A549 (cell line): ENCODE results near the gene GPS1. TPM values are rescaled to one million over a fixed set of nuclear protein-coding genes. Genes with fewer than 3 reads are reported as not detected.

Experiments
- ATAC-seq, 2 experiments: fragments of 200-7000 bp in 1 of 2; fragments of >200 bp in 1 of 2; cut with Nextera tagmentation in 1 of 2; cut with Tn5 transposase in 1 of 2; 3 replicates each; pipeline versions ENCODE4 v1.8.0 to v1.9.1; 2018 to 2020; ENCODE audit warnings: mild to moderate bottlenecking in 1 of 2, moderate library complexity in 1 of 2
- CTCF ChIA-PET: fragments of 300-600 bp; sonication (Branson Sonifier 250); formaldehyde crosslinking; extraction: SDS; loops from one replicate; lab custom pipeline; 2021; ENCODE audit warnings: antibody characterized with exemption, inconsistent platforms; lab: Yijun Ruan, JAX
- POLR2A ChIA-PET: fragments of 350-600 bp; formaldehyde crosslinking; extraction: SDS; loops from one replicate; lab custom pipeline; 2021; ENCODE audit warnings: antibody characterized with exemption, inconsistent platforms; lab: Yijun Ruan, JAX
- DNase-seq, 2 experiments: peaks; one replicate each; pipeline versions ENCODE4 v3.0.0 to v3.0.0-alpha.2; 2011 to 2016; ENCODE audit warnings: low read depth in 1 of 2, low spot score in 1 of 2
- FAIRE-seq: peaks from 2 replicates; lab custom pipeline; 2011; peaks lifted over from hg19 to GRCh38; lab: Jason Lieb, UNC
- H3K27ac ChIP-seq, 2 experiments: fragments of >200 bp; sonication (Bioruptor Twin); formaldehyde crosslinking; 3 replicates each; pipeline ENCODE4 v1.5.1; 2016 to 2017
- H3K4me1 ChIP-seq: fragments of >200 bp; sonication (Bioruptor Twin); formaldehyde crosslinking; 3 replicates; pipeline ENCODE4 v1.6.1; 2016
- H3K4me2 ChIP-seq: fragments of >200 bp; sonication (Bioruptor Twin); formaldehyde crosslinking; 3 replicates; pipeline ENCODE4 v1.6.1; 2016
- H3K4me3 ChIP-seq: fragments of >200 bp; sonication (Bioruptor Twin); formaldehyde crosslinking; 3 replicates; pipeline ENCODE4 v1.5.1; 2016
- H3K9me3 ChIP-seq: fragments of >200 bp; sonication (Bioruptor Twin); formaldehyde crosslinking; 3 replicates; pipeline ENCODE4 v1.6.1; 2016
- BHLHE40 ChIP-seq: IDR thresholded peaks from 2 replicates; pipeline ENCODE4 v1.6.1; 2012; ENCODE audit warnings: low read depth, low read length, inconsistent platforms
- CBX2 ChIP-seq: fragments of 200-600 bp; sonication (generic); IDR thresholded peaks from 2 replicates; pipeline ENCODE4 v1.6.1; 2016; ENCODE audit warnings: low read depth, mild to moderate bottlenecking, borderline replicate concordance
- CEBPB ChIP-seq, 2 experiments: fragments of >200 bp in 1 of 2; sonication (Bioruptor Twin) in 1 of 2; formaldehyde crosslinking in 1 of 2; IDR thresholded peaks; 2 replicates each; pipeline ENCODE4 v1.6.1; 2012 to 2016
- CHD4 ChIP-seq: fragments of 200-600 bp; sonication (generic); IDR thresholded peaks from 2 replicates; pipeline ENCODE4 v1.6.1; 2016; ENCODE audit warnings: antibody characterized with exemption, mild to moderate bottlenecking, borderline replicate concordance
- FOSB ChIP-seq: fragments of 250-450 bp; sonication (Bioruptor Pico); IDR thresholded peaks from 2 replicates; pipeline ENCODE4 v1.5.0; 2020; ENCODE audit warnings: mild to moderate bottlenecking, moderate library complexity
- FOSL2 ChIP-seq, 2 experiments: fragments of 450-650 bp in 1 of 2; fragments of >200 bp in 1 of 2; sonication (Bioruptor Twin) in 1 of 2; formaldehyde crosslinking; IDR thresholded peaks; 2 replicates each; pipeline versions ENCODE4 v1.5.0 to v1.6.1; 2016 to 2020; ENCODE audit warnings: mild to moderate bottlenecking in 1 of 2, moderate library complexity in 1 of 2
- GATA3 ChIP-seq: IDR thresholded peaks from 2 replicates; pipeline ENCODE4 v1.6.1; 2012; ENCODE audit warnings: borderline replicate concordance
- HOXA7 ChIP-seq: fragments of 250-450 bp; sonication (Bioruptor Pico); IDR thresholded peaks from 2 replicates; pipeline ENCODE4 v1.5.0; 2020; ENCODE audit warnings: mild to moderate bottlenecking, moderate library complexity
- HOXB13 ChIP-seq: fragments of 250-450 bp; sonication (Bioruptor Pico); IDR thresholded peaks from 2 replicates; pipeline ENCODE4 v1.5.0; 2020; ENCODE audit warnings: low read depth, mild to moderate bottlenecking, moderate library complexity
- HOXB5 ChIP-seq: fragments of 250-450 bp; sonication (Bioruptor Pico); IDR thresholded peaks from 2 replicates; pipeline ENCODE4 v1.5.0; 2020; ENCODE audit warnings: mild to moderate bottlenecking, moderate library complexity
- JUN ChIP-seq, 2 experiments: fragments of >200 bp; sonication (Bioruptor Twin); formaldehyde crosslinking; IDR thresholded peaks; 2 replicates in 1 of 2; 3 replicates in 1 of 2; pipeline ENCODE4 v1.6.1; 2016 to 2017
- JUNB ChIP-seq: fragments of >200 bp; sonication (Bioruptor Twin); formaldehyde crosslinking; IDR thresholded peaks from 2 replicates; pipeline ENCODE4 v1.6.1; 2016
- POLR2AphosphoS2 ChIP-seq: conservative IDR thresholded peaks from 2 replicates; pipeline ENCODE4 v1.6.1; 2012; ENCODE audit warnings: low read length, improper control_type of control experiment, inconsistent platforms
- RARB ChIP-seq: fragments of 250-450 bp; sonication (Bioruptor Pico); IDR thresholded peaks from 2 replicates; pipeline ENCODE4 v1.8.0; 2021; ENCODE audit warnings: mild to moderate bottlenecking, moderate library complexity
- RCOR1 ChIP-seq: fragments of 150-350 bp; IDR thresholded peaks from 2 replicates; pipeline ENCODE4 v1.6.1; 2014; ENCODE audit warnings: antibody characterized with exemption, low read length, low read depth
- RNF2 ChIP-seq: fragments of 200-600 bp; sonication (generic); IDR thresholded peaks from 2 replicates; pipeline ENCODE4 v1.6.1; 2016; ENCODE audit warnings: low read depth, mild to moderate bottlenecking, antibody characterized with exemption, moderate library complexity, borderline replicate concordance
- TFCP2L1 ChIP-seq: fragments of 250-450 bp; sonication (Bioruptor Pico); IDR thresholded peaks from 2 replicates; pipeline ENCODE4 v1.5.0; 2021; ENCODE audit warnings: mild to moderate bottlenecking
- TP53 ChIP-seq: fragments of 250-450 bp; sonication (Bioruptor Pico); IDR thresholded peaks from 2 replicates; pipeline ENCODE4 v1.5.0; 2021; ENCODE audit warnings: mild to moderate bottlenecking, moderate library complexity
- ZC3H11A ChIP-seq: fragments of 450-650 bp; IDR thresholded peaks from 2 replicates; pipeline ENCODE4 v1.6.1; 2014; ENCODE audit warnings: antibody characterized with exemption, mild to moderate bottlenecking
- ZFP36 ChIP-seq: fragments of 450-650 bp; IDR thresholded peaks from 2 replicates; pipeline ENCODE4 v1.6.1; 2014; ENCODE audit warnings: borderline replicate concordance; ENCODE audit not compliant: partially characterized antibody
- ZNF302 ChIP-seq: fragments of 250-450 bp; sonication (Bioruptor Pico); IDR thresholded peaks from 2 replicates; pipeline ENCODE4 v1.9.0; 2021; ENCODE audit warnings: inconsistent platforms, mild to moderate bottlenecking, moderate library complexity
- ZSCAN20 ChIP-seq: fragments of 250-450 bp; sonication (Bioruptor Pico); IDR thresholded peaks from 2 replicates; pipeline ENCODE4 v1.8.0; 2022; ENCODE audit warnings: mild to moderate bottlenecking, moderate library complexity
- WGBS: methylation state at CpG from one replicate; pipeline ENCODE4 v1.1.6; 2017; ENCODE audit errors: missing lambda C conversion rate; 5-methylcytosine and 5-hydroxymethylcytosine counted together
- polyA plus RNA-seq, 4 experiments: library from polyadenylated mRNA; depleted of rRNA in 3 of 4; stranded (reverse); fragments of >200 nt; fragmentation: RNase III in 1 of 4; extraction: RNeasy Plus Mini Kit Qiagen cat#74134 plus additional on column Dnase treatment in 1 of 4; gene quantifications; 2 replicates in 3 of 4; 3 replicates in 1 of 4; pipeline ENCODE4 v1.2.3, GENCODE V29; 2011 to 2017
- TF ChIP-seq, protein P1 (sequence below): IDR thresholded peaks from 2 replicates; pipeline ENCODE4 v1.6.1; 2012
- TF ChIP-seq, protein P2 (sequence below): fragments of >200 bp; sonication (Bioruptor Twin); formaldehyde crosslinking; IDR thresholded peaks from 3 replicates; pipeline ENCODE4 v1.6.1; 2016
- TF ChIP-seq, protein P3 (sequence below): IDR thresholded peaks from 2 replicates; pipeline ENCODE4 v1.6.1; 2012

The GPS1 gene
- polyA plus RNA-seq, 2 of the 4 experiments (the other 2 are of a cell fraction), result 89.4 to 126 TPM

DNA sequence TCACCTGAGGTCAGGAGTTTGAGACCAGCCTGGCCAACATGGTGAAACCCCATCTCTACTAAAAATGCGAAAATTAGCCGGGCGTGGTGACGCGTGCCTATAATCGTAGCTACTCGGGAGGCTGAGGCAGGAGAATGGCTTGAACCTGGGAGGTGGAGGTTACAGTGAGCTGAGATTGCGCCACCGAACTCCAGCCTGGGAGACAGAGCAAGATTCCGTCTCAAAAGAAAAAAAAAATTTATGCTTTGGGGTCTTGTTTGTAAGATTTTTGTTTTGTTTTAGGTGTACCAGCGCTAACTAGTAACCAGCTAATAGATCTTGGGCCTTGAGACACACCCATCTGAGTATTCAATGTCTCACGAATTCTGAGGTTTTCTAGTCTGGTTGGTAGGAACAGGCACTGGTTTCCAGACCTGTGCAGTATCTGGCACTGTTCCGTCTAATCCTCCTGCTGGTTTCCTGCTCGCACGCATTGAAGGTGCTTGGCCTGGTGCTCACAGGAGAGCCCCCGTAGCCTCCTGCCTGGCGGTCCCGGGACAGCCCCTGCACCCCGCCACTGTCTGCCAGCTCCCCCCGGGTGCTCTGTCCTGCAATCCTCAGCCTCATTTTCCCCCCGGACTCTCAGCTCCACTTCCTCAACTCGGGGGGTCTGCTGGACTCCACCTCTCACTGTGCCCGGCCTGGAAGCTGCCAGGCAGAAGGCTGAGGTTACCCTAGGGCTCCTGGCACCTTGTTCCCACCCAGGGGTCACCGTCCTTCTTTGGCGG is 24.5 kb downstream of the GPS1 start:
- Histone ChIP-seq H3K4me3 (no peak overlapping the region), H3K27ac (no peak overlapping the region), H3K4me1 (no peaks in the 10 kb centered on the region), H3K4me2 (no peak overlapping the region), H3K9me3 (no peaks in the 10 kb centered on the region)
- CTCF ChIA-PET, result interaction anchor here (0.7 to 2.3 kb wide), 8 partner anchors 9 to 117 kb away, joined by 3 to 19 read pairs (median 3); partner anchors contain the start of genes DCXR and RAC3
- DNase-seq (no peak), ATAC-seq (peak; percentile 14; a peak in 3 of 6 replicates), FAIRE-seq (no peak)
- no peak for TF ChIP-seq HOXB13 (CRISPR knock-in tag)
- no peak for TF ChIP-seq RNF2
- no peak for TF ChIP-seq CHD4
- TF ChIP-seq TP53 (CRISPR knock-in tag), result 0 out of 2 replicates have a peak, but pooled peaks have one; percentile 41
- TF ChIP-seq ZC3H11A, result no peak
- TF ChIP-seq ZSCAN20 (CRISPR knock-in tag), result no peak
- no peak for TF ChIP-seq BHLHE40
- TF ChIP-seq, protein P1, sequence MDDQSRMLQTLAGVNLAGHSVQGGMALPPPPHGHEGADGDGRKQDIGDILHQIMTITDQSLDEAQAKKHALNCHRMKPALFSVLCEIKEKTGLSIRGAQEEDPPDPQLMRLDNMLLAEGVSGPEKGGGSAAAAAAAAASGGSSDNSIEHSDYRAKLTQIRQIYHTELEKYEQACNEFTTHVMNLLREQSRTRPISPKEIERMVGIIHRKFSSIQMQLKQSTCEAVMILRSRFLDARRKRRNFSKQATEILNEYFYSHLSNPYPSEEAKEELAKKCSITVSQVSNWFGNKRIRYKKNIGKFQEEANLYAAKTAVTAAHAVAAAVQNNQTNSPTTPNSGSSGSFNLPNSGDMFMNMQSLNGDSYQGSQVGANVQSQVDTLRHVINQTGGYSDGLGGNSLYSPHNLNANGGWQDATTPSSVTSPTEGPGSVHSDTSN, result peak; percentile 50; the same call in 1 of the 2 replicates
- TF ChIP-seq FOSL2 (IDR thresholded peaks at IDR 0.05), result no peak
- TF ChIP-seq FOSL2 (CRISPR knock-in tag; IDR thresholded peaks at IDR 0.05), result no peak
- TF ChIP-seq FOSB, result 0 out of 2 replicates have a peak, but pooled peaks have one; percentile 48
- TF ChIP-seq POLR2AphosphoS2, result 0 out of 2 replicates have a peak, but pooled peaks have one; percentile 2
- no peak for TF ChIP-seq CBX2
- no peak for TF ChIP-seq TFCP2L1 (CRISPR knock-in tag)
- no peak for TF ChIP-seq HOXA7
- TF ChIP-seq JUN (IDR thresholded peaks at IDR 0.05), result peak in 1 of 2 experiments; percentile 3; a peak in 1 of 5 replicates
- TF ChIP-seq ZNF302 (CRISPR knock-in tag), result no peak
- 89% methylated on average over 25 of the region's 25 CpGs for WGBS
- POLR2A ChIA-PET, result interaction anchor here (1.2 kb wide), 1 partner anchor 11 kb away, joined by 3 read pairs; no protein-coding TSS in a partner anchor

DNA sequence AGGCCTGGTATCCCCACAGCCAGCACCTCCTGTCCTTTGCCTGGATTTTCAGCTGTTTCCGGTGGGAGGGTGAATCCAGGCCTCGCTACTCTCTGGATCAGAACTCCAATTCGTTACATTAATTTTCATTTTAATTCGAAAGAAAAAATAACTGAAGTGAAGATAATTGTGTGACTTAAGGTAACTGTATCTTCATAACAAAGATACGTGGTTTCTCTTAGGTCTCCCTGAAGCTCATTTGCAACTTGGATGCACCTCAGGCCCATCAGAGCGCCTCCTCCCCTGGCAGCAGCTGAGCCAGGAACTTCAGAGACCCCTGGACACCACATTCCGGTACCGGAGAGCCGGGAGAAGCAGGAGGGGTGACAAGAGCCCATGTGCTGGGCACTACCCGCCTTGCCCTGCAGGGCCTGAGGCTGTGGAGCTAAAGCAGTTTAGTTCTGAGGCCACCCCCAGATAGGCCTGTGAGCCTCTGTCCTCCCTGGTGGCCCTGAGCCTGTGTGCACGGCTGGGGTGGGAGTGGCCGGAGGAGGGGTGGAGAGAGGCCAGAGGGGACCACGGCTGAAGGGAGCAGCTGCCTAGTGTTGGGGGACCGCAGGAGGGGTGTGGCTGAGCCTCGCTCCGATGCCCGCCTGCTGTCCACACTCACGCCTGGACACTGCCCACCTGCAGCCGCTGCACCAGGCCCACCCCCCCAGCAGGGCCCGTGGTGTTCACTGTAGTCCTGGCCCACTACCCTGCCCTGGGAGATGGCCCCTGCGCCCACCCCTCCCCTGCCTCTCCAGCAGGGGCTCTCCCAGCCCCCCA is 25.3 kb downstream of the GPS1 start:
- Histone ChIP-seq H3K4me3 (no peak overlapping the region), H3K4me2 (no peak overlapping the region), H3K4me1 (no peaks in the 10 kb centered on the region), H3K27ac (no peak overlapping the region)
- peak; percentile 52 to 58 for ATAC-seq
- ChIA-PET POLR2A (interaction anchor here (1.2 kb wide), 1 partner anchor 10 kb away, joined by 3 read pairs; no protein-coding TSS in a partner anchor), CTCF (interaction anchor here (1.0 to 2.3 kb wide), 7 partner anchors 9 to 118 kb away, joined by 3 to 19 read pairs (median 3); partner anchors contain the start of genes DCXR and RAC3)
- no peak for FAIRE-seq
- no peak for DNase-seq
- TF ChIP-seq HOXB5 (CRISPR knock-in tag) (no peak), POLR2AphosphoS2 (peak; percentile 32; the same call in 1 of the 2 replicates)
- TF ChIP-seq, all 56 proteins: peak for 1
- no peaks in the 10 kb centered on the region for H3K9me3 ChIP-seq
- 88% methylated on average over 18 of the region's 21 CpGs for WGBS

DNA sequence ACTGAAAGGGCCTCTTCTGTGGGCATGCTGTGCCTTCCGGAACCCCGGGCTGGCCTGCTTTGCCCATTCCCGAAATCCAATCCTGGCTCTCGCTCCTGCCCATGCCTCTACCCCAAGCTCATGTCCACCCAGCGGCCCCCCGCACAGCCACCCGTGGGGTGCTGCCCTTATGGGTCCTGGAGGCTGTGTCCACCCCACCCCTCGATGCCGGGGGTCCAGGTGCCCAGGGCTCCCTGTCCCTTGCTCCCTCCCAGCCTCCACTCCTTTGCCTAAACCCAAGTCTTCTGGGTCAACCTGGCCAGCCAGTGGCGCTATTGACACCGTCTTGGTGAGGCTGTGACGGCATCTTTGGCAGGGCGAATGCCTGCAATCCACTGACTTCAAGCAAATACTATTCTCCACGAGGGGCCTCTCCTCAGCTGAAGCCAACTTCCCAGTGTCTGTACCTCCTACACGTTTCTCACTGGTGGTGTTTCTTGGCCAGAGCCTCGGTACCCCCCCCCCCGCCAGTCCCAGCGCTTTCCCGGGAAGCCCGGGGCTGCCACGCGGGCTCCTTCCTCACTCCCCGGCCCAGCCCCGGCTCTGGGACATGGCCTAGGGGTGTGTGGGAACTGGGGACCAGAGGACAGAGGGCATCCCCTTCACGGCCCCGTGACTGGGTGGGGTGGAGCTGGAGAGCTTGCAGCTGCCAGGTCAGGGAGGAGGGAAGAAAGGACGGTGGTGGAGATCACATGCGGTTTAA is 26.1 kb downstream of the GPS1 start:
- 79% methylated on average over 27 of the region's 28 CpGs for WGBS
- CTCF ChIA-PET, result interaction anchor here (1.2 to 2.3 kb wide), 7 partner anchors 8 to 118 kb away, joined by 3 to 19 read pairs (median 5); partner anchors contain the start of genes DCXR and RAC3
- no peak for FAIRE-seq
- 0 out of 2 replicates have a peak, but pooled peaks have one; percentile 19 for TF ChIP-seq HOXA7
- TF ChIP-seq RARB (CRISPR knock-in tag), result no peak
- no peak for TF ChIP-seq POLR2AphosphoS2
- no peak for TF ChIP-seq ZFP36
- no peak for TF ChIP-seq RCOR1
- no peak for TF ChIP-seq CEBPB (IDR thresholded peaks at IDR 0.05)
- no peak for TF ChIP-seq GATA3
- no peak for TF ChIP-seq ZSCAN20 (CRISPR knock-in tag)
- TF ChIP-seq ZNF302 (CRISPR knock-in tag), result no peak
- TF ChIP-seq, protein P2, sequence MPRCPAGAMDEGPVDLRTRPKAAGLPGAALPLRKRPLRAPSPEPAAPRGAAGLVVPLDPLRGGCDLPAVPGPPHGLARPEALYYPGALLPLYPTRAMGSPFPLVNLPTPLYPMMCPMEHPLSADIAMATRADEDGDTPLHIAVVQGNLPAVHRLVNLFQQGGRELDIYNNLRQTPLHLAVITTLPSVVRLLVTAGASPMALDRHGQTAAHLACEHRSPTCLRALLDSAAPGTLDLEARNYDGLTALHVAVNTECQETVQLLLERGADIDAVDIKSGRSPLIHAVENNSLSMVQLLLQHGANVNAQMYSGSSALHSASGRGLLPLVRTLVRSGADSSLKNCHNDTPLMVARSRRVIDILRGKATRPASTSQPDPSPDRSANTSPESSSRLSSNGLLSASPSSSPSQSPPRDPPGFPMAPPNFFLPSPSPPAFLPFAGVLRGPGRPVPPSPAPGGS, result no peak
- no peak for TF ChIP-seq JUNB
- TF ChIP-seq, protein P3, sequence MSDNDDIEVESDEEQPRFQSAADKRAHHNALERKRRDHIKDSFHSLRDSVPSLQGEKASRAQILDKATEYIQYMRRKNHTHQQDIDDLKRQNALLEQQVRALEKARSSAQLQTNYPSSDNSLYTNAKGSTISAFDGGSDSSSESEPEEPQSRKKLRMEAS, result no peak
- TF ChIP-seq, protein P1, result peak; percentile 31; the same call in 1 of the 2 replicates

More for the DNA sequence above, 26.1 kb downstream of the GPS1 start:
- Histone ChIP-seq H3K9me3 (no peaks in the 10 kb centered on the region), H3K4me2 (no peak overlapping the region), H3K4me1 (no peaks in the 10 kb centered on the region), H3K27ac (no peak overlapping the region), H3K4me3 (no peak overlapping the region)
- POLR2A ChIA-PET, result interaction anchor here (1.2 kb wide), 1 partner anchor 9 kb away, joined by 3 read pairs; no protein-coding TSS in a partner anchor
- no peak for DNase-seq
- peak in 1 of 2 experiments; percentile 2; a peak in 3 of 6 replicates for ATAC-seq
